ENCODE measurements around the gene ANO3.

ANO3 gene

GRCh38 chr11:26365284-26365683 lies 33.4 kb downstream of the ANO3 start:
- no peak for DNase-seq

DNA sequence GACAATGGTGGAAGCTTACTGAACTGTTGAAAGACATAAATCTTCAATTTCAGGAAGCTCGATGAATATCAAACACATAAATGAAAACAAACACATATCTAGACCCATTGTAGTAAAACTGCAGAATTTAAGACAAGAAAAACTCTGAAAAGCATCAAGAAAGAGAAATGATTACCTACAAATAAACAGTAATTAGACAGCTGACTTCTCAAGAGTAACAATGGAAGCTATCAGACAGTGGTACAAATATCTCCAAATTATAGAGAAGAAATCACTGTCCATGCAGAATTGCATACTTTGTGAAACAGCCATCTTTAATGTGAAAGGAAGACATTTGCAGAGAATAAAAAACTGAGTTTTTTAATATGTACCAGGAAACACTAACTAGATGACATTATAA lies 45.7 kb downstream of the ANO3 start:
- DNase-seq: no peak

DNA sequence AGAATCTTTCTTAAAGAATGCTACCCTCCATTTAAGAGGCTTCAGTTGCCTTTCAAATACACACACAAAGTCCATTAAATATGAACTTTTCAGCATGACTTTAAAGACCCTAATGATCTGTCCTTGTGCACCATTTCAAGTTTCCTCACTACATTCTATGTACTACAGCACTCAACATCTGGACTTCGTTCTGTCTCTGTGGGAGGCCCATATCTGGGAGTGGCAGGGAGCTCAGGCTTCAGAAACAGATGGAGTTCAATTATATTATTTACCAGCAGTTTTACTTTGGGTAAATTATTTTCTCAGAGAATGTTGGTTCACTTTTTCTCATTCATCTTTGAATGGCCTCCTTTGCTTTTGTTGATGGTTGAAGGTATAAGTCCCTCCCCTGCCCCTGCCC lies 67.4 kb downstream of the ANO3 start:
- no peak for DNase-seq

DNA sequence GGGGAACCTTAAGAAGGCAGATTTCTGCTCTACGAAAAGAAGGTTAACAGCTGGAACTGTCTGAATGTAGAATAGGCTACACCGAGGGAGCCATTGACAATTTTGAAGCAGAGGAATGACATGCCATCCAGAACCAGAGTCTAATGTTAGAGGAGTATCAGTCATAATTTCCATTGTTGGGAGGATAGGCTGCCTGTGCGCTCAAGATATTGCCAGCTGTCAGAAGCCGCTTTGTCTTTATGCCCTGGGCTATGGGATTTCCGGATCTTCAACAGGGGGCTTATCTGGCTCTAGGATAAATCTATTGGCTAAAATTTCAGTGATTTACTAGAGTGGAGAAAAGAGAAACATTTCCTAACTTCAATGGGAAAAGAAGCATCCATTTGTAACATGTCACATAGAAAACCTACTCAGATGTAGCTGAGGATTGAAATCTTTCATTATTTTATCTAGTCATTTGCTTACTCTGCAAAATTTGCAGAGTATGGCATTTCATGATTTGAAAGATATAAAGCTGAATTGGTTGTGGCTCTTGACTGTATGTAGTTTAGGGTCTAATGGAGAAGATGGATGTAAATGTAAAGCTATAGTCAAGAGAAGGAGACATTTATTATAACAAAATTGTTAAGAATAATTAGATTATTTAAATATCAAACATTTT lies 78.9 kb downstream of the ANO3 start:
- DNase-seq: no peak

DNA sequence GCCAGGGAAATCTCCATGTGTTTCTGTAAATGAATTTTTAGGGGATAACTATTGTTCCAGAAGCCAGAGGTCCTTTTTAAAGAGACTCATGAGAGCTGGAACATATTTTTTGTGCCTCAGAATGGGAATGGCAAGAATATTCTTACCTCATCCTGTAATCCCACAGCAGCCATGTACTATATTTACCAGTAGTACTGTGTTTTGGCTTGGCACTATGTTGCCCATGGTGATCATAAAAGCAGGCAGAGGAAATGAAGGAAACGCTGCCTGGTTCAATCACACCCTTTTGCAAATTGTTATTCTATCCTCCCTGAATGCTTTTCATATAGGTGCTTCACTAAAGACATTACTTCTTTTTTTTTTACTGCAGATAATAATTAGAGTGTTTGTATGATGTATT lies 81.0 kb downstream of the ANO3 start:
- no peak for DNase-seq

GRCh38 chr11:26418386-26418912 lies 86.5 kb downstream of the ANO3 start:
- DNase-seq: no peak

- DNase-seq: no peak
These were observed 88.4 kb downstream of the ANO3 start for GRCh38 chr11:26420331-26420730.

- DNase-seq: no peak
These were observed 92.3 kb downstream of the ANO3 start for GRCh38 chr11:26424255-26424654.

GRCh38 chr11:26439854-26440253 lies 107.9 kb downstream of the ANO3 start:
- no peak for DNase-seq

DNA sequence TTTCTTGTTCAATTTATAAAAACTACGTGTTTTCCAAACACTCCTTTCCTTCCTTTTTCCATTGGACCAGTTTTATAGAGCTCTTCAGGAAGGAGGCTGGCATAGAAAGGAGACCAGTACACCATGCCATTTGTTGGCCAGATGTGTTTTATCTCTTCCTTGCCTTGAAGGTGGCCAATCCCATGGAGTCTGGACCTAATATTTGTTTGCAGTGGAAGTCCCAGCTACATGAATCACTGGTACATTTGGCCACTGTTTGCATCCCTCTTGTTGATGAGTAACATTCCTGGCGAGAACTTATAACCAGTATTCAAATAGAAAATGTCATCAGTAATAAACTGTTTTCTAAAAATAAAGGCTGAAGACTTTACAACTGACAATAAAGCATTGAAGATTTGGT lies 110.2 kb downstream of the ANO3 start:
- DNase-seq: no peak

GRCh38 chr11:26443617-26444016 lies 111.7 kb downstream of the ANO3 start:
- no peak for DNase-seq

DNA sequence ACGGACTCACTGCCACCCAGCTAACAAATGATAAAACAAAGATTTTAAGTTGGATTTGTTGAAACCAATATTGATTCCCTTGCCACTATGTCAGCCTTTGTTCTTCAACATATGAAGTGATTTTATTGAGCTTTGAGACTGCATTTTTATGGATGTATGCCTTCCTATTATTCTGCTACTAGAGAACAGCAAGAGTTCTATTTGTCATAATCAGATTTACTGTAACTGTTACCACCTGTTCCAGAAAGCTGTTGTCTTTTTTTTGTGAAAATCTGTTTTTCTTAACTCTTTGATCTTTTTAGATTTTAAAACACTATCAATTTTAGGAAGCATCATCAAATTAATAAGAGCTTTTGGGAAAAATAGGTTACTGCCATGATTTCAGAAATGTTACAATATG lies 125.7 kb downstream of the ANO3 start:
- no peak for DNase-seq

- no peak for DNase-seq
These were observed 133.3 kb downstream of the ANO3 start for GRCh38 chr11:26465274-26465673.

DNA sequence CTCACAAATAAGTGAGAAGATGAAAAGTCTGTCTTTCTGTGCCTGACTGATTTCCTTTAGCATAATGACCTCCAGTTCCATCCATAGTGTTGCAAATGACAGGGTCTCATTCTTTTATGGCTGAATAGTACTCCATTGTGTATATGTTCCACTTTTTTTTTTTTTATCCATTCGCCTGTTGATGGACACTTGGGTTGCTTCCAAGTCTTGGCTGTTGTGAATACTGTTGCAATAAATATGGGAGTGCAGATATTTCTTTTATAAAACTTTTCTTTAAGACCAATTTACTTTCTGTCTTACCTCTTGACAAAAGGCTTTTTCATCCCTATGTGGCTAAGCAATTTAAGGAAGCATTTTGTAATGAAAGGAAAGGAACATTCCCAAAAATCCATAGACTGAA lies 135.6 kb downstream of the ANO3 start:
- no peak for DNase-seq

GRCh38 chr11:26470992-26471391 lies 139.1 kb downstream of the ANO3 start:
- no peak for DNase-seq

- no peak for DNase-seq
These were observed 141.6 kb downstream of the ANO3 start for GRCh38 chr11:26473216-26474194.

DNA sequence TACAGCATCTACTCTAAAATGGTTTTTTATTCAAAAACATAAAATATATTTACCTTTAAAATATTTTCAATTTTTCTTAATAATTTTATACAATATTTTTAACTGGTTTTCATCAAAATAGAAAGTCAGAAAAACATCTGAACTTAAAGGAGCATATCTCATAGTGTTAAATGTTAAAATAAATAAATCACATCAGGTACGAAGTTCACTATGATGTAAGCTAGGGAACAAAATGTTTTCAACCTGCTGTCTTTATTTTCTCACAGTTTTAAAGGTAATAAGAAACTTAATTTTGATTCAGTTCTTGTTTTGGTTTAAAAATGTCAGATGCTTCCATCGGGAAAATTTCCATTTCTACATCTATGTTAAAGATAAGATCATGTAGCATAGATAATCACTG lies 142.5 kb downstream of the ANO3 start:
- DNase-seq: no peak

- no peak for DNase-seq
These were observed 145.5 kb downstream of the ANO3 start for GRCh38 chr11:26477396-26477795.

DNA sequence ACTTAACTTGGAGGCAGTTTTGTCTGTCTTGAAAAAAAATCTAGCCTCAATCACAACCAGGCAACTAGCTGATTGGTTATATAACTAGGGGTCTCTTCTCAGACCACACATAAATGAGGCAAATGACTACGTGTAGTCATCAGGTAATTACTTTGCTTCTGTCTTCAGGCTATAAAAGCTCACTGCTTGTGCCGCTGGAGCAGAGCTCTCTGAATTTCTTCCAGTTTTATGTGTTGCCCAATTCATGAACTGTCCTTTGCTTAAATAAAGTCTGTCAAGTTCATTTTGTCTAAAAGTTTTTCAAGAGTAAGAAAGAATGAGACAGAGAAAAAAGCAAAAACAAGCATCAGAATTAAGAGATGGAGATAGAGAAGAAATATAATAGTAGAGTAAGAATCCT lies 146.8 kb downstream of the ANO3 start:
- no peak for DNase-seq

- no peak for DNase-seq
These were observed 148.1 kb downstream of the ANO3 start for GRCh38 chr11:26480041-26480440.

- DNase-seq: no peak
These were observed 151.2 kb downstream of the ANO3 start for GRCh38 chr11:26483108-26483507.

DNA sequence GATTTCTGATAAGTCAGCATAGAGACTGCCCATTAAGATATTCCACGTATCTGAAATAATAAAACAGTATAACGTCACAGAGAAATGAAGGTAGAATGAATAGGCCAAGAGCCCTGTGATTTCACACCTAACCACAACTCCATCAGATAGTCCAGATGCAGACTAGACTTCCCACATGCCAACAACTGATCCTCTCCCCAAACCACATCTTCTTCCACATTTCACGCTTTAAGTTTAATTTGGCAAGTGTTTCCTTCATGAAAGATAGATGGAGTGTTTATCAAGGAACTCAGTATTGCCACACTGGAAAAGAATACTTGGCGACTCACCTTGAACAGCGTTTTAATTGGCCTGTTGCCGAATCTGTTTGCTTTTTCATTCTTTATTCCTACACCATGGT lies 158.6 kb downstream of the ANO3 start:
- DNase-seq: no peak

- DNase-seq: no peak
These were observed 161.7 kb downstream of the ANO3 start for GRCh38 chr11:26493616-26494015.

DNA sequence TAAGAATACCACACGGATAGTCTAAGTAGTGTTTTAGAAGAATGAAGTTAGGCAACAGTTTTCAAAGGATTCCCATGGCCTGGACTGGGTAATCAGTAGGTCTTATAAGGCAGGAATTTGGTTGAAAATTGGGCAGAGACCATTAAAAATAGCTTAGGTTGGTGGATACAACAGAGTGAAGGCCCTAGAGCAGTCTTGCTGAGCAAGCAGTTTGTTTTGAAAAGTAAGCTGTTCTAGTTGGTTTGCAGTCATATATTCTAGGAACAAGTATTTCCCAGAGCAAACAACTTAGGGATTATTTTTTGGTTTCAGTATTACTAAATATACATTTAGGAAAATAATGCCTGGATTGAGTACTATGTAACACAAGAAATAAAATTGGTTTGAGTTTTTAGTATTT lies 175.3 kb downstream of the ANO3 start:
- DNase-seq: no peak

All from CD4-positive, alpha-beta T cell treated with Interleukin-4 for 1 hour (primary cell).